NCI-H2081 treated with DMSO at 0.1 percent for 48 hours (cell line): ENCODE data around the gene DNMT3A.
"Not testable (repeated sequence)": the region's sequence is repeated elsewhere in the genome, so short reads cannot be mapped to it uniquely, and the experiment has no call there.

Source experiments
- DNase-seq: peaks from one replicate; lab custom pipeline; 2025; lab: John Stamatoyannopoulos, UW

DNMT3A gene

GRCh38 chr2:25283921-25284320 is 57.8 kb downstream of the DNMT3A start:
- no peak for DNase-seq

GRCh38 chr2:25281941-25282340 is 59.8 kb downstream of the DNMT3A start:
- no peak for DNase-seq

GRCh38 chr2:25281522-25281921 is 60.2 kb downstream of the DNMT3A start:
- DNase-seq = no peak

GRCh38 chr2:25280051-25280687 is 61.6 kb downstream of the DNMT3A start:
- no peak for DNase-seq

GRCh38 chr2:25279091-25279651 is 62.6 kb downstream of the DNMT3A start:
- DNase-seq = no peak

GRCh38 chr2:25276569-25277465 is 64.9 kb downstream of the DNMT3A start:
- no peak for DNase-seq

GRCh38 chr2:25275575-25275965 is 66.2 kb downstream of the DNMT3A start:
- DNase-seq = no peak

- DNase-seq = no peak
Measured at GRCh38 chr2:25274868-25275574, 66.7 kb downstream of the DNMT3A start.

- DNase-seq = no peak
Measured at GRCh38 chr2:25273985-25274535, 67.7 kb downstream of the DNMT3A start.

- DNase-seq = not testable (repeated sequence)
Measured at GRCh38 chr2:25272705-25273104, 69.0 kb downstream of the DNMT3A start.

- no peak for DNase-seq
Measured at GRCh38 chr2:25270061-25270460, 71.7 kb downstream of the DNMT3A start.

- no peak for DNase-seq
Measured at GRCh38 chr2:25269233-25269632, 72.5 kb downstream of the DNMT3A start.

- DNase-seq = no peak
Measured at GRCh38 chr2:25268139-25268538, 73.6 kb downstream of the DNMT3A start.

- peak; percentile 25 for DNase-seq
Measured at GRCh38 chr2:25266399-25266798, 75.3 kb downstream of the DNMT3A start.

GRCh38 chr2:25265802-25266201 is 75.9 kb downstream of the DNMT3A start:
- no peak for DNase-seq

- DNase-seq = no peak
Measured at GRCh38 chr2:25265001-25265400, 76.7 kb downstream of the DNMT3A start.

GRCh38 chr2:25262288-25262687 is 79.4 kb downstream of the DNMT3A start:
- no peak for DNase-seq

- DNase-seq = no peak
Measured at GRCh38 chr2:25259737-25260124, 82.0 kb downstream of the DNMT3A start.

GRCh38 chr2:25258847-25259736 is 82.6 kb downstream of the DNMT3A start:
- DNase-seq = no peak

GRCh38 chr2:25257931-25258846 is 83.5 kb downstream of the DNMT3A start:
- DNase-seq = no peak
